SK-N-SH (cell line): Measurements from ENCODE around the gene CPN2. TPM values are rescaled to one million over a fixed set of nuclear protein-coding genes. Genes with fewer than 3 reads are reported as not detected.
A peak's percentile ranks its signal among the peaks of the same experiment; 100 is the strongest.

Experiments used
- CTCF ChIA-PET: fragments of 300-600, 350-600 bp; formaldehyde crosslinking; extraction: SDS; loops from one replicate; lab custom pipeline; 2021; lab: Yijun Ruan, JAX
- POLR2A ChIA-PET: fragments of 350-600 bp; sonication (Branson Sonifier 250); formaldehyde crosslinking; extraction: SDS; loops from one replicate; lab custom pipeline; 2020; ENCODE audit warnings: antibody characterized with exemption, inconsistent platforms; lab: Yijun Ruan, JAX
- DNase-seq: peaks from one replicate; pipeline ENCODE4 v3.0.0; 2012
- H2AFZ ChIP-seq: fragments of 200-600 bp; sonication (generic); 2 replicates; pipeline ENCODE4 v1.8.1; 2016; ENCODE audit warnings: antibody characterized with exemption, mild to moderate bottlenecking, low read depth
- H3F3A ChIP-seq: fragments of 200-600 bp; sonication (generic); replicated peaks from 2 replicates; pipeline ENCODE3; 2016; ENCODE audit warnings: antibody characterized with exemption, mild to moderate bottlenecking; ENCODE audit not compliant: insufficient read depth
- H3K27ac ChIP-seq, 2 experiments: fragments of 200-500 bp in 1 of 2; fragments of 200-600 bp in 1 of 2; sonication (Bioruptor generic) in 1 of 2; sonication (generic), shearing (Covaris generic) in 1 of 2; 2 replicates each; pipeline versions ENCODE4 v1.5.1 to v1.6.1; 2014 to 2016; ENCODE audit warnings: low read depth in 2 of 2, inconsistent platforms in 1 of 2, low read length in 1 of 2, mild to moderate bottlenecking in 1 of 2, mixed read lengths in 1 of 2
- H3K27me3 ChIP-seq: fragments of 200-600 bp; sonication (generic), shearing (Covaris generic); 2 replicates; pipeline ENCODE4 v1.6.1; 2016; ENCODE audit warnings: mixed run types; ENCODE audit not compliant: insufficient read depth
- H3K36me3 ChIP-seq, 2 experiments: fragments of 200-500 bp in 1 of 2; fragments of 200-600 bp in 1 of 2; sonication (Bioruptor generic) in 1 of 2; sonication (generic) in 1 of 2; replicated peaks in 1 of 2; 2 replicates each; pipeline versions ENCODE3 to v1.5.1; 2014 to 2016; ENCODE audit warnings: low read length in 1 of 2, mild to moderate bottlenecking in 1 of 2; ENCODE audit not compliant: insufficient read depth in 2 of 2, control insufficient read depth in 1 of 2
- H3K4me1 ChIP-seq, 2 experiments: fragments of 200-500 bp in 1 of 2; fragments of 200-600 bp in 1 of 2; sonication (Bioruptor generic) in 1 of 2; sonication (generic), shearing (Covaris generic) in 1 of 2; 2 replicates each; pipeline versions ENCODE4 v1.5.1 to v1.6.1; 2014 to 2016; ENCODE audit warnings: low read depth in 1 of 2, low read length in 1 of 2, mixed run types in 1 of 2; ENCODE audit not compliant: insufficient read depth in 2 of 2, control insufficient read depth in 1 of 2
- H3K4me2 ChIP-seq: fragments of 200-600 bp; sonication (generic), shearing (Covaris generic); 2 replicates; pipeline ENCODE4 v1.6.1; 2017; ENCODE audit warnings: mixed run types
- H3K4me3 ChIP-seq, 2 experiments: fragments of 200-500 bp in 1 of 2; fragments of 200-600 bp in 1 of 2; sonication (Bioruptor generic) in 1 of 2; sonication (generic), shearing (Covaris generic) in 1 of 2; 2 replicates each; pipeline versions ENCODE4 v1.5.1 to v1.8.1; 2014 to 2016; ENCODE audit warnings: low read depth in 2 of 2, inconsistent platforms in 1 of 2, low read length in 1 of 2, mild to moderate bottlenecking in 1 of 2, mixed read lengths in 1 of 2, moderate library complexity in 1 of 2
- H3K79me2 ChIP-seq: fragments of 200-600 bp; sonication (generic); 2 replicates; pipeline ENCODE4 v1.8.1; 2017; ENCODE audit warnings: mild to moderate bottlenecking; ENCODE audit not compliant: insufficient read depth
- H3K9ac ChIP-seq: fragments of 200-600 bp; sonication (generic); 2 replicates; pipeline ENCODE4 v1.6.1; 2017; ENCODE audit warnings: mixed run types
- H3K9me2 ChIP-seq: fragments of 200-600 bp; sonication (generic); 2 replicates; pipeline ENCODE4 v1.6.1; 2017; ENCODE audit warnings: mixed run types
- H3K9me3 ChIP-seq: fragments of 200-600 bp; sonication (generic); 2 replicates; pipeline ENCODE4 v1.6.1; 2017; ENCODE audit warnings: mixed run types, mild to moderate bottlenecking, moderate library complexity
- H4K20me1 ChIP-seq: fragments of 200-600 bp; sonication (generic); 2 replicates; pipeline ENCODE4 v1.6.1; 2017; ENCODE audit warnings: mild to moderate bottlenecking, mixed run types; ENCODE audit not compliant: insufficient read depth
- CHD2 ChIP-seq: fragments of 150-350 bp; IDR thresholded peaks from 2 replicates; pipeline ENCODE4 v1.6.1; 2018; ENCODE audit warnings: low read length; ENCODE audit not compliant: partially characterized antibody
- ELF1 ChIP-seq: IDR thresholded peaks from 2 replicates; pipeline ENCODE4 v1.4.0; 2012
- EP300 ChIP-seq, 2 experiments: IDR thresholded peaks; 2 replicates each; pipeline versions ENCODE4 v1.4.0 to v1.6.1; 2012; ENCODE audit warnings: borderline replicate concordance in 1 of 2, low read depth in 1 of 2, low read length in 1 of 2
- GATA2 ChIP-seq: sonication (generic); formaldehyde crosslinking; IDR thresholded peaks from 2 replicates; pipeline ENCODE4 v1.5.0; 2020; ENCODE audit warnings: mild to moderate bottlenecking, missing genetic modification reagents
- JUND ChIP-seq: IDR thresholded peaks from 2 replicates; pipeline ENCODE4 v1.4.0; 2012
- MAX ChIP-seq: IDR thresholded peaks from 2 replicates; pipeline ENCODE4 v1.4.0; 2012; ENCODE audit warnings: low read depth
- MEF2A ChIP-seq: IDR thresholded peaks from 2 replicates; pipeline ENCODE4 v1.4.0; 2012; ENCODE audit warnings: low read depth, borderline replicate concordance
- MXI1 ChIP-seq: IDR thresholded peaks from 2 replicates; pipeline ENCODE4 v1.6.1; 2012; ENCODE audit warnings: mild to moderate bottlenecking, low read depth, low read length, improper control_type of control experiment
- NFIC ChIP-seq: IDR thresholded peaks from 2 replicates; pipeline ENCODE4 v1.4.0; 2012; ENCODE audit warnings: borderline replicate concordance
- RCOR1 ChIP-seq: fragments of 150-350 bp; IDR thresholded peaks from 2 replicates; pipeline ENCODE4 v1.6.1; 2017; ENCODE audit warnings: antibody characterized with exemption, low read length
- REST ChIP-seq: IDR thresholded peaks from 2 replicates; pipeline ENCODE4 v1.6.1; 2012; ENCODE audit warnings: mild to moderate bottlenecking, low read depth, low read length, moderate library complexity
- SIN3A ChIP-seq: IDR thresholded peaks from 2 replicates; pipeline ENCODE4 v1.6.1; 2012; ENCODE audit warnings: low read depth, mild to moderate bottlenecking, low read length, moderate library complexity, borderline replicate concordance
- YY1 ChIP-seq: IDR thresholded peaks from 2 replicates; pipeline ENCODE4 v1.4.0; 2012; ENCODE audit warnings: low read depth, mild to moderate bottlenecking
- ZBTB33 ChIP-seq: IDR thresholded peaks from 2 replicates; pipeline ENCODE4 v1.4.0; 2012; ENCODE audit warnings: low read depth, borderline replicate concordance
- WGBS: methylation state at CpG from one replicate; pipeline ENCODE4 v1.1.6; 2017; ENCODE audit warnings: low lambda C conversion rate; 5-methylcytosine and 5-hydroxymethylcytosine counted together
- polyA plus RNA-seq, 3 experiments: library from polyadenylated mRNA; depleted of rRNA; stranded (reverse); fragments of >200 nt; gene quantifications; 2 replicates each; pipeline ENCODE4 v1.2.3, GENCODE V29; 2012

The CPN2 gene
- polyA plus RNA-seq, 1 of the 3 experiments (the other 2 are of a cell fraction): not detected

- ChIA-PET CTCF (interaction anchor here (0.8 to 1.6 kb wide), 12 partner anchors 9 to 545 kb away, joined by 3 to 9 read pairs (median 4); no protein-coding TSS in a partner anchor), POLR2A (interaction anchor here (1.3 kb wide), 1 partner anchor 10 kb away, joined by 3 read pairs; no protein-coding TSS in a partner anchor)
- TF ChIP-seq GATA2 (CRISPR knock-in tag) (peak; percentile 77), NFIC (no peak), SIN3A (no peak), EP300 (IDR thresholded peaks at IDR 0.05; ENCODE audit: borderline replicate concordance in 1 of 2, low read depth in 1 of 2, low read length in 1 of 2) (peak in 1 of 2 experiments; percentile 63; a peak in 1 of 4 replicates), JUND (no peak), MAX (no peak), REST (no peak), MXI1 (0 out of 2 replicates have a peak, but pooled peaks have one; percentile 13), ELF1 (no peak), CHD2 (peak; percentile 22), MEF2A (no peak), ZBTB33 (no peak), RCOR1 (peak; percentile 83), YY1 (no peak)
- H3K9ac ChIP-seq: no peak overlapping the region
- H3K9me3 ChIP-seq: no peaks in the 10 kb centered on the region
- no peak overlapping the region for H2AFZ ChIP-seq
- H3K79me2 ChIP-seq: no peaks in the 10 kb centered on the region
- no peaks in the 10 kb centered on the region for H3K36me3 ChIP-seq
- peaks cover 31% of the 10 kb centered on the region for H3F3A ChIP-seq
- no peak overlapping the region for H3K4me2 ChIP-seq
- H3K27me3 ChIP-seq: no peaks in the 10 kb centered on the region
- no peaks in the 10 kb centered on the region for H3K9me2 ChIP-seq
- no peaks in the 10 kb centered on the region for H4K20me1 ChIP-seq
- DNase-seq: peak; percentile 75
- peak overlapping the region in 1 of 2 experiments; percentile 2; a peak in 1 of 4 replicates for H3K27ac ChIP-seq
- no peak overlapping the region for H3K4me3 ChIP-seq
- 71% methylated on average over 2 of the region's 15 CpGs for WGBS
- peaks cover 21 to 27% of the 10 kb centered on the region in 2 experiments; a peak in 3 of 4 replicates for H3K4me1 ChIP-seq
Observed at GRCh38 chr3:194325424-194326153, 25.5 kb downstream of the CPN2 start.
